GM12892 (cell line): Measurements from ENCODE around the gene MLH3.

ENCODE experiments used
- POLR2A ChIP-seq: IDR thresholded peaks from 2 replicates; pipeline ENCODE4 v1.6.1; 2011; ENCODE audit warnings: low read depth, low read length, control low read depth
- POLR2AphosphoS5 ChIP-seq: IDR thresholded peaks from 2 replicates; pipeline ENCODE4 v1.6.1; 2011; ENCODE audit warnings: low read depth, low read length, control low read depth
- TAF1 ChIP-seq: IDR thresholded peaks from 2 replicates; pipeline ENCODE4 v1.6.1; 2011; ENCODE audit warnings: low read depth, mild to moderate bottlenecking, control low read depth, low read length, borderline replicate concordance

- no peak for TF ChIP-seq POLR2A
- no peak for TF ChIP-seq POLR2AphosphoS5
- TF ChIP-seq TAF1, result no peak
Observed at GRCh38 chr14:75040507-75040906, 10.8 kb downstream of the MLH3 start.
